NCI-H2227 treated with DMSO at 0.1 percent for 48 hours (cell line): ENCODE measurements around the gene SND1.

ENCODE experiments used
- DNase-seq: peaks from one replicate; lab custom pipeline; 2025; lab: John Stamatoyannopoulos, UW

SND1 gene

GRCh38 chr7:127871226-127871625 is 219.2 kb downstream of the SND1 start:
- DNase-seq = no peak

DNA sequence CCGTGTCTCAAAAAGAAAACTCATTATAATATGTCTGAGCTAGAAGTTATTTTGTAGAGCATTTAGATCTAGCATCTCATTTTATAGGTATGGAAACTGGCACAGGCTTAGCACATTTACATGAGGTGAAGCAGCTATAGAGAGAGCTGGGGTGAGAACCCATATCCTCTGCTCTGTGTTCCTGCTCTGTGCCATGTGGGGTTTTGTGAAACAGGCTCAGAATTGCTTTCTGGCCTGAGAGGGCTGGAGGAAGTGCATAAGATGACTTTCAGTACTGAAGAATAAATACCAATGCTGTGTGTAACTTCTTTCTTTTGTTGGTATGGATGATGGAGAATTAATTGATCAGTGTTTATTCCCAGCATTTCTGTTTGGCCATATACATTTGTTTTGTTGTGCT is 220.1 kb downstream of the SND1 start:
- DNase-seq = no peak

DNA sequence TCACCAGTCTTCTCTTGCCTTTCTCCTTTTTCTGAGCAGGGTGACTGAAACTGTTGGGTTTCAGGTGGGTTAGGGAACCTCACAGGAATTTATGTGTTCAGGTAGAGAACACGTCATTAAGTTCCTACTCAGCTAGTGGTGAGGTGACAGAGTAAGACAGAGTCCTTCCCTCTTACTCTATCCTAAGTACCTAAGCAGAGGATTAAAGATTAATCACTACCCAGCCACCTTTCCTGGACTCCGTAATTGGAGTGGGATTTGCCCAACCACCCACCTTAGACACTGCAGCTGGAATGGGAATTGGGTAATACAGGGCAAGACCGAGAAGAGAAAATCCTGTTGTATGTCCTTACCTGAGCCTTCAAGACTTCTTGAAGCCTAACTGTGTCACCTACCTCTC is 221.2 kb downstream of the SND1 start:
- DNase-seq = no peak

DNA sequence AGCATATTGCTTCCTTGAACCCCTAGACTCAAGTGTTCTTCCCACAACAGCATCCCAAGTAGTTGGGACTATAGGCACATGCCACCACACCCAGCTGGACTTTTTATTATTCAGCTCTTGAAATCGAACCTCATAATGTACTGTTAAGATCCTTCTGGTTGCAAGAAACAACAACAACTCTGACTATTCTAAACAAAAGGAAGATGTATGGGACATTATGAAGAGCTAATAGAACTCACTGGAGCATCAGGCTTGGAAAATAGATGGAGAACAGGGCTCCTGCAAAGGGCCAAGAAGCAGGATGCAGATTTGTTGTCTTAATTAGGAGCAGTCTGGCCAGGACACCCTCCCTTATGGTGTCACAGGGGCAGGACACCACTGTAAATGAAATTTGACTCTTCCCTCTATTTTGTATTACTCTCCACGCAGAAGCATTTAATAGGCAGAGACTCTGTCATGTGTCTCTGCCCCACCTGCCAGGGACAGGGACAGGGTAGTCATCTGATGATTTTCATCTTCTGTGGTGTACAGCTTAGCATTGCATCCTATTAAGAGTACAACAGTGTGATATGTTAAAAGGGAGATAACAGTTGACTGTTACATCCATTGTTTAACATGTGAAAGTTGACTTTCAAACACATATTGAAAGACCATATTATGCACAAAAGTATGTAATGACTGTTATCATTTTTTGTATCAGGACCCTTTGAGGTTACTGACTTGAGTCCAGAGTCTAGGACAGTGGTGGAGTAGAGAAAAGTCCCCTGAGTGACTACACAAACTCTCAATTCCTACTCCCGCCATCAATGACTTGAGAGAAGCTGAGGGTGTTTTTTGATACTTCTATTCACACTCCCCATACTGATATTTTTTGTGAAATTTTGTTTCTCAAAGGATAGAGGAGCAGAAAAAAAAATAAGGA is 222.0 kb downstream of the SND1 start:
- no peak for DNase-seq

DNA sequence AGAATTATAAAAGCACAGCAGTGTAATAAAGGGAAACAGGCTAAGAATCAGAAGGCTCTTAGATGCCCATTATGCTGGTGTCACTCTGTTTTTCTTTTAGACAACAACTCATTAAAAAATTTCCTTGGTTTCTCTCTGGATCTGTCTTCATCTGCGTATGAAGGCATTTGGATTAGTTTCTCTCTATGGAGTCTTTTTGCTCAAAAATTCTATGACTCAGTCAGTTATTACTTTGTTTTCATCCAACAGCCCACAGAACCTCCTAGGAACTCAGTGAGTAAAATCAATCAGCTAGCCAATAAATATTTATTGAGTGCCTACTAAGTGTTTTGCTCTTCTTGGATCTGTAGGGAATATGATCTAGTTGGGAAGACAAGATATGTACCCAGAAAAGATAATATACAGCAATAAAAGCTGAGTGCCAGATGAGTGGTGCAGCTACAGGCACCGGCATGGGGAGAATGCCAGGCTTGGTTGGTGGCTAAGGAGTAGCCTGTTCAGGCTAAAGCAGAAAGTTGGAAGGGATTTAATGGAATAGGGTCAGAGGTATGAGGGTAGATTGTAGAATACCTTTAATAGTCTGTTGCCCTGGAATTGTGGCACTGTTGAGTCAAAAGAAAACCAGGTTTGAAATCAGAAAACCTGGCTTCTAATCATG is 223.1 kb downstream of the SND1 start:
- DNase-seq = no peak

DNA sequence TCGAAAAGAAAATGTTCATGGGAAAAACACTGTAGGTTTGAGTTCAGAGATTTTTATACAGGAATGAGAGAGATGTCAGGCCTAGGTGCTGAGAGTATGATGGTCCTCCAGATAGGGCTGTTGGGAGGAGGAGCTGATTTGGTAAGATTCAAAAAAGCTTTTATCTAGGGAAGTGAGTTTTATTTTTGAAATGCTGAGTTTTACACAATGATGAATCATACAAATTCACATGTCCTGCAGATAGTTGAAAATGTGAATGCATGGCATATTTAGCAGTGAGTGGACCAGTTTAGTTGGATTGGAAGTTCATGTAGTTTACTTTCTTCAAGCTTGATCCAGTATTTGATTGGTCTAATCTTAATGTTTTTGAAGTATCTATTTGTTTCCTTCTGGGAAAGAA is 224.4 kb downstream of the SND1 start:
- DNase-seq = no peak

DNA sequence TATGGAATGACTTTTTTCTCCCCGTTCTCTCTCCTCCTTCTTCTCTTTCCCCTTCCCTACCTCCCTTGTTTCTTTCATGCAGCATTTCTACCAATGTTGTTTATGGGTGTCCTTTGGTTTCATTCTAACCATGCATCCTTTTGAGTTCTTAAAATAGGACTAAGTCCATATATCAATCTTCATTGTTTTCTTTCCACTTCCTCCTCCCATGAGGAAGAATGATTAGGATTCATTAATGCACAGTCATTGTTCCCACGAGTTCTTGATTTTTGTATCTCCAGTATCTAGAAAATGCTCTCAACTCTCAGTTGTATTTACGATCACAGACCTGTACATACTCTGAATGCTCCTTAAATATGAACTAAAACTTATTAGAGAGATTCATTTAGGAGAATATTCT is 226.0 kb downstream of the SND1 start:
- no peak for DNase-seq

DNA sequence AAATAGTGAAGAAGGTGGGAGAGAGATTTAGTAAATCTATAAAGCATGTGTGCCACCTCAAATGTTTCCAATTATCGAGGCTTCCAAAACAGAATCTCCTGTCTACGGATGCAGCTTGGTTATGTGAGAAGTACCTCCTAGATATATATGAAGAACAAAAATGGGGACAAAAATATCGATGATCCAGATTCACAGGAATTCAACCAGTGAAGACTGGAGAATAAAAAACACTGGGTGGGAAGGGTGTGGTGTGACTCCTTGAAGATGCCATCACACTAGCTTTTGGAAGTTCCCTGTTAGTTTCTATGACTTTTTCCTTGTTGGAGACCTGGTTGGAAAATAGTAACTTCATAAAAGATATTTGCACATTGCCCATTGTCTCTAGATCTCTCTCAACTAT is 226.8 kb downstream of the SND1 start:
- no peak for DNase-seq

GRCh38 chr7:127879436-127879835 is 227.4 kb downstream of the SND1 start:
- DNase-seq = no peak

- no peak for DNase-seq
Observed at GRCh38 chr7:127879942-127880341, 227.9 kb downstream of the SND1 start.

GRCh38 chr7:127880454-127880853 is 228.5 kb downstream of the SND1 start:
- no peak for DNase-seq

- no peak for DNase-seq
Observed at GRCh38 chr7:127881564-127881963, 229.6 kb downstream of the SND1 start.

- no peak for DNase-seq
Observed at GRCh38 chr7:127882313-127882920, 230.4 kb downstream of the SND1 start.

GRCh38 chr7:127884066-127884559 is 232.1 kb downstream of the SND1 start:
- DNase-seq = no peak

DNA sequence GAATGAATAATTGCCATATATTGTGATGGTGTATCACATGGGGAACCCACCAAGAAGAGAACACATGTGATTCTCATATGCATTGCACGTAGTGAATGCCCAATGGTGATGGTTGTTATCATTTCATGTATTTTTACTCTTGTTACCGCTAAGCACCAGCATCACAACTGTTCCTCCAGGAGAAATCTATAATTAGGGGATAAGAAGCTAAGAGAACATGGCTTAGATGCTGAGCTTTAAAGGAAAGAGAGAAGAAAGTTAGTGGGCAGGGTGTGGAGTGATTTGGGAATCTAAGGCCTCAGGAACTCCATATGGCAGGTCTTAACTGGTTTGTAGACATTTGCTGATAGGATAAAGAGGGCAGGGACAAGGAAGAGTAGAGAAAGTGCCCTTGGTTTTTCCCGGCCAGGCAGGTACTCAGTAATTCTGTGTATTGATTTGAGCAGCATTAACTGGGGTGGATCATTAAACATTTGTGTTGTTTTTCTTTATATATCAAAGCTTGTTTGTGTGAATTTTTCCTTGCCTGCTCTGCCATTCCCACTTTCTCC is 233.3 kb downstream of the SND1 start:
- DNase-seq = no peak

GRCh38 chr7:127885843-127886242 is 233.8 kb downstream of the SND1 start:
- no peak for DNase-seq

DNA sequence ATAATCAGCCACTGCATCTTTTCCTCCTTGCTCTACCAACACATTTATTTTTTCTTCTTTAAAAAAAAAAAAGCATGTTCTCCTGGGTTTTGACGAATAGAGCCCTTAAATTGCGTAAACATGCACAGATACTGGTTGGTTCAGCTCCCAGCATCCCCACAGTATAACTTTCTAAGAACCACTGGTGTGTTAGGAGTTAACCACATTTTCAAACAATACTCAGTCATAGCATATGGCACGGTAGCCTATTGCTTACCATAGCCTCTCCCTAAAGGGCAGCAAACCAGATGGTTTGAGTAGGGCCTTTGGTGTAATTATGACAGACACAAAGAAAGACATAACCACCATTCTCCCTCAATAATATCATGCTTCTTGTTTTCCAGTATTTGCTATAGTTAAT is 234.3 kb downstream of the SND1 start:
- DNase-seq = no peak

DNA sequence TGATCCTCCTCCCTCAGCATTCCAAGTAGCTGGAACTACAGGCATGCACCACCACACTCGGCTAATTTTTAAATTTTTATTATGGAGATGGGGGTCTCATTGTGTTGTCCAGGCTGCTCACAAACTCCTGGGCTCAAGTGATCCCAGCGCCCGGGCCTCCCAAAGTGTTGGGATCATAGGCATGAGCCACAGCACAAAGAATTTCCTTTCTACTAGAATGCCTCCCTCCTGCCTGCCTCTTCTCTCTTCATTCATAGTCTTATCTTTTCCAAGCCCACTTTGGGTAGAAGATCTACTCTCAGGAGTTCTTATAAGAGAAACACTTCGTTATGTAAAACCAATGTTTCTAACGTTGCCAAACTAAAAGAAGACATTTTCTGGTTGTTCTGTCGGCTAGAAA is 235.1 kb downstream of the SND1 start:
- no peak for DNase-seq

- DNase-seq = no peak
Observed at GRCh38 chr7:127887631-127888030, 235.6 kb downstream of the SND1 start.

GRCh38 chr7:127888411-127888810 is 236.4 kb downstream of the SND1 start:
- no peak for DNase-seq

- no peak for DNase-seq
Observed at GRCh38 chr7:127888825-127889224, 236.8 kb downstream of the SND1 start.

DNA sequence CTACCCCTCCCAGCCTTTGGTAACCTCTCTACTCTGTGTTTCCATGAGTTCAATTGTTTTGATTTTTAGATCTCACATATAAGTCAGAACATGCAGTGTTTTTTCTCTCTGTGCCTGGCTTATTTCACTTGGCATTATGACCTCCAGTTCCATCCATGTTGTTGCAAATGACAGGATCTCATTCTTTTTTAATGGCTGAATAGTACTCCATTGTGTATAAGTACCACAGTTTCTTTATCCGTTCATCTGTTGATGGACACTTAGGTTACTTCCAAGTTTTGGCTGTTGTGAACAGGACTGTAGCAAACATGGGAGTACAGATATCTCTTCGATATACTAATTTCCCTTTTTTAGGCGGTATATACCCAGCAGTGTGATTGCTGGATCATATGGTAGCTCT is 237.7 kb downstream of the SND1 start:
- no peak for DNase-seq

DNA sequence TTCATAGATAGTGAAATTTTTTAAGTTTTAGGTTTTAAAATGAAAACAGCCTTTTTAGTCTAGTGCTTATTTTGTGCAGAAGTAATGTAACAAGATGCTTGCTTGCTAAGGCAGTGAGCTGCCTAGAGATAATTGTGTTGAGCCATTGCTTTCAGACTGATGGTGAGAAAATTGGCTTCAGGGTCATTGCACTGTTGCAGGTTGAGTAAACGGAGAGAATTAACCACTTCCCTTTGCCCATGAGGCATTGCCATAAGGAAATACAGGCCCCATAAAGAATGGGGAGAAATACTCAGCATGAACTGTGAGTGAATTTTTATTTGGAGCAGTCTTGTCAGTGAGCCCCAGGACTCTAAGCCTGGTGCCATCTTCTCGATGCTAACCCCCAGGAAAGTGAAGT is 238.7 kb downstream of the SND1 start:
- DNase-seq = peak; percentile 59
